Measurements from ENCODE around the gene RHPN2. TPM values are rescaled to one million over a fixed set of nuclear protein-coding genes. Genes with fewer than 3 reads are reported as not detected.

The RHPN2 gene
- polyA plus RNA-seq, 2 of the 4 experiments (the other 2 are of a cell fraction): 60.5 to 140 TPM

DNA sequence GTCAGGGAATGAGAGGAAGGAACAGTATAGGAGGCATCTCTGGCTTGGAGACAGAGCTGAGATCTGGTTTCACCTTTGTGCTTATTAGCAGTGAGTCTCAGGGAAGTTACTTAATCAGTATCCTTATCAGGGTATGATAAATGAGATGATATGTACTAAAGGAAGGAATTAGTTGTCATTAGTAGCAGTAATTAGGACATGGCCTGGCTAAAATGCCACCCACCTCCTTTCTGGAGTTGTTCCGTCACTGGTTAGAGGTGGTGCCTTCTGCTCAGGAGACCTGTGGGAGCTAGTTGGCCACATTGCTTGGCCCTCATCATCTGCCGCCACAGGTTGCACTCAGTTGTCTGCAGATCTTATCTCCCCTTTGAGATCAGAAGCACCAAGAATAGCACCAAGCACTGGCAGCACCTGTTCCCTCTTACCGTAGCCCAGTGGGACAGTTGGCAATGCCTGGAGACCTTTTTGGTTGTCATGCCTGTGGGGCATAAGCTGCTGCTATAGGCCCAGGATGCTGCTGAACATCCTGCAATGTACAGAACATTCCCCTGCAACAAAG is 21.0 kb upstream of the RHPN2 start (continued):
- TF ChIP-seq USF2 (IDR thresholded peaks at IDR 0.05): no peak
- no peak for TF ChIP-seq NPAS2 (CRISPR knock-in tag; IDR thresholded peaks at IDR 0.05; ENCODE audit: borderline replicate concordance)

- DNase-seq (ENCODE audit: low read depth in 1 of 2, low spot score in 1 of 2): peak; percentile 96 to 99
- CTCF ChIA-PET: interaction anchor here (0.8 to 8.2 kb wide), 8 partner anchors 18 to 109 kb away, joined by 3 to 55 read pairs (median 4); partner anchors contain the start of gene CEP89
- TF ChIP-seq HOXB5 (CRISPR knock-in tag; IDR thresholded peaks at IDR 0.05) (no peak), MYC (IDR thresholded peaks at IDR 0.05; ENCODE audit: borderline replicate concordance, low read length) (peak; percentile 73; the same call in 1 of the 2 replicates), RAD21 (conservative IDR thresholded peaks at IDR 0.05 in 1 of 2, IDR thresholded peaks at IDR 0.05 in 1 of 2) (peak; percentile 33 to 54; a peak in 4 of 5 replicates), ZSCAN20 (CRISPR knock-in tag; IDR thresholded peaks at IDR 0.05) (no peak), FOXS1 (CRISPR knock-in tag; IDR thresholded peaks at IDR 0.05) (no peak), ZNF302 (CRISPR knock-in tag; IDR thresholded peaks at IDR 0.05) (no peak), PBX3 (IDR thresholded peaks at IDR 0.05) (peak; percentile 82), EHF (CRISPR knock-in tag; IDR thresholded peaks at IDR 0.05) (no peak), JUNB (IDR thresholded peaks at IDR 0.05) (no peak), SREBF2 (IDR thresholded peaks at IDR 0.05) (no peak), SMC3 (IDR thresholded peaks at IDR 0.05) (peak; percentile 62), CHD4 (IDR thresholded peaks at IDR 0.05; ENCODE audit: borderline replicate concordance) (no peak), MAFK (IDR thresholded peaks at IDR 0.05; ENCODE audit: partially characterized antibody) (no peak), NFE2L2 (conservative IDR thresholded peaks at IDR 0.05; ENCODE audit: low read length) (no peak), ZFP36 (IDR thresholded peaks at IDR 0.05; ENCODE audit: borderline replicate concordance, partially characterized antibody) (no peak), RFX5 (IDR thresholded peaks at IDR 0.05) (no peak), JUN (IDR thresholded peaks at IDR 0.05) (peak; percentile 76 to 98; a peak in 4 of 5 replicates), CHD2 (IDR thresholded peaks at IDR 0.05; ENCODE audit: low read length, partially characterized antibody) (no peak), HES2 (IDR thresholded peaks at IDR 0.05) (no peak), POLR2AphosphoS2 (conservative IDR thresholded peaks at IDR 0.05; ENCODE audit: low read length) (no peak), CEBPB (IDR thresholded peaks at IDR 0.05) (no peak; a peak in 1 of 4 replicates), CBX2 (IDR thresholded peaks at IDR 0.05; ENCODE audit: borderline replicate concordance, low read depth) (no peak), CBX8 (IDR thresholded peaks at IDR 0.05) (no peak)
- TF ChIP-seq, protein P1, sequence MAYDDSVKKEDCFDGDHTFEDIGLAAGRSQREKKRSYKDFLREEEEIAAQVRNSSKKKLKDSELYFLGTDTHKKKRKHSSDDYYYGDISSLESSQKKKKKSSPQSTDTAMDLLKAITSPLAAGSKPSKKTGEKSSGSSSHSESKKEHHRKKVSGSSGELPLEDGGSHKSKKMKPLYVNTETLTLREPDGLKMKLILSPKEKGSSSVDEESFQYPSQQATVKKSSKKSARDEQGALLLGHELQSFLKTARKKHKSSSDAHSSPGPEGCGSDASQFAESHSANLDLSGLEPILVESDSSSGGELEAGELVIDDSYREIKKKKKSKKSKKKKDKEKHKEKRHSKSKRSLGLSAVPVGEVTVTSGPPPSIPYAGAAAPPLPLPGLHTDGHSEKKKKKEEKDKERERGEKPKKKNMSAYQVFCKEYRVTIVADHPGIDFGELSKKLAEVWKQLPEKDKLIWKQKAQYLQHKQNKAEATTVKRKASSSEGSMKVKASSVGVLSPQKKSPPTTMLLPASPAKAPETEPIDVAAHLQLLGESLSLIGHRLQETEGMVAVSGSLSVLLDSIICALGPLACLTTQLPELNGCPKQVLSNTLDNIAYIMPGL (CRISPR knock-in tag; IDR thresholded peaks at IDR 0.05; ENCODE audit: borderline replicate concordance): no peak
- TF ChIP-seq, protein P2, sequence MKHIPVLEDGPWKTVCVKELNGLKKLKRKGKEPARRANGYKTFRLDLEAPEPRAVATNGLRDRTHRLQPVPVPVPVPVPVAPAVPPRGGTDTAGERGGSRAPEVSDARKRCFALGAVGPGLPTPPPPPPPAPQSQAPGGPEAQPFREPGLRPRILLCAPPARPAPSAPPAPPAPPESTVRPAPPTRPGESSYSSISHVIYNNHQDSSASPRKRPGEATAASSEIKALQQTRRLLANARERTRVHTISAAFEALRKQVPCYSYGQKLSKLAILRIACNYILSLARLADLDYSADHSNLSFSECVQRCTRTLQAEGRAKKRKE (CRISPR knock-in tag; IDR thresholded peaks at IDR 0.05; ENCODE audit: low read depth): no peak
- TF ChIP-seq, protein P3, sequence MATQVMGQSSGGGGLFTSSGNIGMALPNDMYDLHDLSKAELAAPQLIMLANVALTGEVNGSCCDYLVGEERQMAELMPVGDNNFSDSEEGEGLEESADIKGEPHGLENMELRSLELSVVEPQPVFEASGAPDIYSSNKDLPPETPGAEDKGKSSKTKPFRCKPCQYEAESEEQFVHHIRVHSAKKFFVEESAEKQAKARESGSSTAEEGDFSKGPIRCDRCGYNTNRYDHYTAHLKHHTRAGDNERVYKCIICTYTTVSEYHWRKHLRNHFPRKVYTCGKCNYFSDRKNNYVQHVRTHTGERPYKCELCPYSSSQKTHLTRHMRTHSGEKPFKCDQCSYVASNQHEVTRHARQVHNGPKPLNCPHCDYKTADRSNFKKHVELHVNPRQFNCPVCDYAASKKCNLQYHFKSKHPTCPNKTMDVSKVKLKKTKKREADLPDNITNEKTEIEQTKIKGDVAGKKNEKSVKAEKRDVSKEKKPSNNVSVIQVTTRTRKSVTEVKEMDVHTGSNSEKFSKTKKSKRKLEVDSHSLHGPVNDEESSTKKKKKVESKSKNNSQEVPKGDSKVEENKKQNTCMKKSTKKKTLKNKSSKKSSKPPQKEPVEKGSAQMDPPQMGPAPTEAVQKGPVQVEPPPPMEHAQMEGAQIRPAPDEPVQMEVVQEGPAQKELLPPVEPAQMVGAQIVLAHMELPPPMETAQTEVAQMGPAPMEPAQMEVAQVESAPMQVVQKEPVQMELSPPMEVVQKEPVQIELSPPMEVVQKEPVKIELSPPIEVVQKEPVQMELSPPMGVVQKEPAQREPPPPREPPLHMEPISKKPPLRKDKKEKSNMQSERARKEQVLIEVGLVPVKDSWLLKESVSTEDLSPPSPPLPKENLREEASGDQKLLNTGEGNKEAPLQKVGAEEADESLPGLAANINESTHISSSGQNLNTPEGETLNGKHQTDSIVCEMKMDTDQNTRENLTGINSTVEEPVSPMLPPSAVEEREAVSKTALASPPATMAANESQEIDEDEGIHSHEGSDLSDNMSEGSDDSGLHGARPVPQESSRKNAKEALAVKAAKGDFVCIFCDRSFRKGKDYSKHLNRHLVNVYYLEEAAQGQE (IDR thresholded peaks at IDR 0.05): peak; percentile 19; the same call in 1 of the 2 replicates
These were observed 16.3 kb upstream of the RHPN2 start, which contains the start of gene GPATCH1 for GRCh38 chr19:33080761-33081681. Gene GPATCH1, plus strand, starts transcription at chr19:33081181. Its CDS starts 13 bp downstream, at chr19:33081194.

More at GRCh38 chr19:33080761-33081681, 16.3 kb upstream of the RHPN2 start, which contains the start of gene GPATCH1:
- H3K9me3 ChIP-seq: no peaks in the 10 kb centered on the region
- peak within 1 kb of the TSS; percentile 88 for H3K4me2 ChIP-seq
- H3K4me3 ChIP-seq: peak within 1 kb of the TSS; percentile 76
- ATAC-seq: peak; percentile 90
- POLR2A ChIA-PET: interaction anchor here (0.7 to 1.8 kb wide), 6 partner anchors 10 to 109 kb away, joined by 3 to 11 read pairs (median 5); partner anchors contain the start of genes CEP89, FAAP24 and RHPN2
- peaks cover 38% of the 10 kb centered on the region for H3K4me1 ChIP-seq
- peak; percentile 99 for FAIRE-seq
- 2% methylated on average over 62 of the region's 62 CpGs for WGBS (ENCODE audit: missing lambda C conversion rate)
- H3K27ac ChIP-seq: peak within 1 kb of the TSS; percentile 88 to 92
